ENCODE results near the gene EPN1.
"Not testable (repeated sequence)": the region's sequence is repeated elsewhere in the genome, so short reads cannot be mapped to it uniquely, and the experiment has no call there.

EPN1 gene

DNA sequence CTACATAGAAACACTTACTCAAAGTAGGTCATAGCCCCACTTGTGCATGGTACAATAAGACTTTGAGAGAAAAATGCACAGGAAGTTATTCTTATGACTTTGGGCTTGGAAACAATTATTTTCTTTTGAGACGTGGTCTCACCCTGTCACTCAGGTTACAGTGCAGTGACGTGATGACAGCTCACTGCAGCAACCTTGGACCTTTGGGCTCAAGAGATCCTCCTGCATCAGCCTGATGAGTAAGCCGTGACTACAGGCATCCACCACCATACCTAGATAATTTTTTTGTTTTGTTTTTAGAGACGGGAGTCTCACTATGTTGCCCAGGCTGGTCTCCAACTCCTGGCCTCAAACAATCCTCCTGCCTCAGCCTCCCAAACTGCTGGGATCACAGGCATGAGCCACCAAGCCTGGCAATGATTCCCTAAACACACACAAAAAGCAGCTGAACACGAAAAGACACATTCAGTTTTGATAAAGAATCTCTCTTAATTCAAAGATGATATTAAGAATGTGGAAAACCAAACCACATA is 45.3 kb downstream of the EPN1 start:
- DNase-seq (ENCODE audit: low read depth): no peak
- no peak for TF ChIP-seq CTCF (IDR thresholded peaks at IDR 0.05; ENCODE audit: insufficient read depth, low read depth, low read length, missing control alignments)

GRCh38 chr19:55720801-55721200 is 45.8 kb downstream of the EPN1 start:
- DNase-seq (ENCODE audit: low read depth): no peak
- H3K4me3 ChIP-seq (ENCODE audit: low read depth, low read length): no peak overlapping the region
- TF ChIP-seq CTCF (IDR thresholded peaks at IDR 0.05; ENCODE audit: insufficient read depth, low read depth, low read length, missing control alignments): no peak

More for the DNA sequence above, 45.3 kb downstream of the EPN1 start:
- no peak overlapping the region for H3K4me3 ChIP-seq (ENCODE audit: low read depth, low read length)

DNA sequence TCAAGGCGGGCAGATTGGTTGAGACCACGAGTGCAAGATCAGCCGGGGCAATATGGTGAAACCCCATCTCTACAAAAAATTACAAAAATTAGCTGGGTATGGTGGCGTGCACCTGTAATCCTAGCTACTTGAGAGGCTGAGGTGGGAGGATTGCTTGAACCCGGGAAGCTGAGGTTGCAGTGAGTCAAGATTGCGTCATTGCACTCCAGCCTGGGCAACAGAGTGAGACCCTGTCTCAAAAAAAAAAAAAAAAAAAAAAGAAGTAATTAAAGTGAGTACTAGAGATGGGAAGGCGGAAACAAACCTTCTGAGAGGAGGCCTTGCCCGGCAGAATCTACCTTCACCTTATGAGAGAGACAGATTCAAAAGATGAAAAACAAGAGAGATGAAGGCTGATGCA is 48.5 kb downstream of the EPN1 start:
- no peak for DNase-seq (ENCODE audit: low read depth)
- no peak overlapping the region for H3K4me3 ChIP-seq (ENCODE audit: low read depth, low read length)
- TF ChIP-seq CTCF (IDR thresholded peaks at IDR 0.05; ENCODE audit: insufficient read depth, low read depth, low read length, missing control alignments): no peak

DNA sequence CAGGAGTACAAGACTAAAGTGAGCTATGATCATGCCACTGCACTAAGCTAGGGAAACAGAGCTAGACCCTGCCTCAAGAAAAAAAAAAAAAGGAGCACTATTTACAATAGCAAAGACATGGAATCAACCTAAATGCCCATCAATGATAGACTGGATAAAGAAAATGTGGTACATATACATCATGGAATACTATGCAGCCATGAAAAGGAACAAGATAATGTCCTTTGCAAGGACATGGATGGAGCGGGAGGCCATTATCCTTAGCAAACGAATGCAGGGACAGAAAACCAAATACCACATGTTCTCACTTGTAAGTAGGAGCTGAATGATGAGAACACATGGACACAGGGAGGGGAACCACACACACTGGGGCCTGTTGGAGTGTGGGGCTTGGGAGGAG is 55.4 kb downstream of the EPN1 start:
- DNase-seq (ENCODE audit: low read depth); H3K4me3 ChIP-seq (ENCODE audit: low read depth, low read length): not testable (repeated sequence)

GRCh38 chr19:55738302-55738701 is 63.3 kb downstream of the EPN1 start, which contains the start of gene NLRP9:
Gene NLRP9 (minus strand): TSS chr19:55738402. CDS start chr19:55738374, 28 bp downstream.
- no peak for DNase-seq (ENCODE audit: low read depth)
- H3K4me3 ChIP-seq (ENCODE audit: low read depth, low read length): no peak within 1 kb of the TSS
- TF ChIP-seq CTCF (IDR thresholded peaks at IDR 0.05; ENCODE audit: insufficient read depth, low read depth, low read length, missing control alignments): no peak

- TF ChIP-seq CTCF (IDR thresholded peaks at IDR 0.05; ENCODE audit: insufficient read depth, low read depth, low read length, missing control alignments): no peak
- no peak for DNase-seq (ENCODE audit: low read depth)
Measured at GRCh38 chr19:55750715-55751114, 75.7 kb downstream of the EPN1 start.

DNA sequence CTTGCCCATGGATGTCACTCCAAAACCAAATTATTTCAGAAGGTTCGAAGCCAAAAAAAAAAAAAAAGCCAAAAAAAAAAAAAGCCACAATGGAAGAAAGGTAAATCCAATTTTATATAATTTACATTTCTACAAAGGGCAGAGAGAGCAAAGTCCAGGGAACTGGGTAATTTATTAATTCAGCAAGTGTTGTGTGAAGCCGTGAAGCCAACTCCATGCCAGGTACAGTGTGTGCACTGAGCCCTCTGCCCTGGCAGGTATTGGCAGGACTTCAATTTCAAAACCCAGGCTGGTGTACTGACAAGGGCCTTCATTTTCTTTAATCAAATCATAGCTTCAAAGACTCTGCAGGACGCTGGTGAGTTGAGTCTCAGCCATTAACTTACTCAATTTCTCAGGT is 78.4 kb downstream of the EPN1 start:
- no peak overlapping the region for H3K4me3 ChIP-seq (ENCODE audit: low read depth, low read length)
- DNase-seq (ENCODE audit: low read depth): no peak
- no peak for TF ChIP-seq CTCF (IDR thresholded peaks at IDR 0.05; ENCODE audit: insufficient read depth, low read depth, low read length, missing control alignments)

More at GRCh38 chr19:55750715-55751114, 75.7 kb downstream of the EPN1 start:
- H3K4me3 ChIP-seq (ENCODE audit: low read depth, low read length): no peak overlapping the region

- not testable (repeated sequence) for DNase-seq (ENCODE audit: low read depth); H3K4me3 ChIP-seq (ENCODE audit: low read depth, low read length)
Measured at GRCh38 chr19:55756808-55757207, 81.8 kb downstream of the EPN1 start.

- not testable (repeated sequence) for DNase-seq (ENCODE audit: low read depth); H3K4me3 ChIP-seq (ENCODE audit: low read depth, low read length)
Measured at GRCh38 chr19:55758797-55759196, 83.8 kb downstream of the EPN1 start, which contains the start of gene RFPL4A. Gene RFPL4A (plus strand): TSS chr19:55759097. CDS start chr19:55761801, 2,704 bp downstream.

Data from GM12865 (cell line).